HuH-7 (cell line): Measurements from ENCODE around the gene ENDOD1.
A peak's percentile ranks its signal among the peaks of the same experiment; 100 is the strongest.

Source experiments
- DNase-seq: peaks from one replicate; pipeline ENCODE4 v3.0.0; 2011; ENCODE audit warnings: low spot score

Gene ENDOD1

DNA sequence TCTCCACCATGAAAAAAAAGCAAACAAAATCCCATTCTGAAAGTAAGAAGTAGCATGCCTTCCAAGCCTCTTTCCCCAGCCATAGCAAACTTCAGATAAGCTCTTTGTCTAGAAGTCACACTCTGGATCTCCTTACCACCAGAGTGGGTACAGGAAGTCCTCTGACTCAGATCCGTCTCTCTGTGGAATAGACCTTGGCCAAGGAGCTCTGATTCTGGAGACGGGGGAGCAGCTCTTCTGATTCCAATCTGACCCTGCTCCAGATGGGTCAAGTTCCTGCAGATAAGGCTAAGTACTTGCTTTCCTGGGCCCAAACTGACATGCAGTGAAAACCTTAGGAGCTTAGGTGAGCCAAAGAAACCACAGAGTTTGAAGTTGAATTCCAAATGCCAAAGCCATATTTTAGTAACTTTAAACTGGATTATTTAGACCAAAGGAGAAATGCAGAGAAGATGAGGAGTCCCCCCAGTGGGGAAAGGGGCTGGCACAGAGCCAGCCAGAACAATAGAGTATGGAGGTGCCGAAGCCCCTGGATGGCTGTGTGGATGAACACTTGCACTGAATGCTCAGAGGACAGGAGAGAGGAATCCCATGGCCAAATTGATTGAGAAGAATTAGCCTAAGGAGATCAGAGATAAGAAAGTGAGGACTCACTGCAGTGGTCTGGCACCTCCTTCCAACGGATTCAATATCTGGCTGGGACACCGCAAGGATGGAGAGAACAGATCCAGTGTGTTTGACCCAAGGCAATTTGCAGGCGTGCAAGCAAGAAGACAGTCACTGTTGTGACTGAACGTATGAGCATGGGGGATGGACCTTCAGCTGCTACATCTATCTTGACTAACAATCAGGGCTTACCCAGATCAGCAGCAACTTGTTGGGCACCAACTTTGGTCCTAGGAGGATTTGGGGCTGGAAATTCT, 54.9 kb downstream of the ENDOD1 start:
- no peak for DNase-seq

DNA sequence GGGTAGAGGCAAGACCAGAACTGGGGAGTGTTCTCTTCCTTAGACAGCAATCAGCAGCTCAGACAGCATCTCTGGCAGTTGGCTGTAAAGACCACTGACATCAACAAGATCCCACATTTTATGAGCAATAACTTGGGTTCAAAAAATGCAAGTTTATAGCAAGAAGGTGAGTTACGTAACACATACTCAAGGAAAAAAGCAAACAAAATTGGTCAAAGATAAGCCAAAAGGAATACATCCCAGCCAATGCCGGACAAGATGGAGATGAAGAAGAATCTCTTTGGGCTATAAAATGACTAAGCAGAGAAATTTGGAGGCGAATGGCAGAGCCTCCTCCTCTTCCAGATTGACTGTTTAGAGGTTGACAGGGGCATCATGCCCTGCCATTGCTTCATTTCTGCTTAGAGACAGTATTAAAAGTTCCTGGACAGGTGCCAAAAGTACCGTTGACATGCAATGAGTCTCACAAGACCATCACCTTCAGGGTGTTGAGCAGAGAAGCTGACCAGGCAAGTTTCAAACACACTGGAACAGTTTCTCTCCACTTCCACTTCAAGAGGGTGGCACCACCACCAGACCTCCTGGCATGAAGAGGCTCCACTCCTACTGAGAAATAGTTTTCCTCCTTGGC, 55.9 kb downstream of the ENDOD1 start:
- no peak for DNase-seq

DNA sequence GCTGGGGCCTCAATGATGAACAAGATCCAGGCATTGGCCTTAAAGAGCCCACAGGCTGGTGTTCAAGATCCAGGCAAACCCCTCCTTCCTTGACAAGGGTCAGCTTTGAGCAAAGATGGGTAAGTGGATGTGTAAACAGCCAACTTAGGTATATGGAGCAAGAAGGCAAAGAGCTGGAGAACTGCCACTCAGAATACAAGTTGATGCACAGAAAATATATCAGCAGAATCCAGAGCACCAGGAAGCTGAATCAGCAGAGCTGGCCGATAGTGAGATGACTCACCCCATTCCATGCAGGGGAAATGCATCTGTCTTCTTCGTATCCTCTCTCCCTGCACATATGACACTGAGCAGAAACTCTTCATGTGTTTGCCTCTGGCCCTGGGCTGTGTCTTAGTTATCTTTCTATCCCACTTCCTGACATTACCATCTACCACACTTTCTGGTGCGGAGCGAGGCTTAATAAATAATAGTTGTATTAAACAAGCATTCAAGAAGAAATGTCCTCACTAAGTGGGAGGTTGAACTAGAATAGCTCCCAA, 57.8 kb downstream of the ENDOD1 start:
- DNase-seq, result peak; percentile 13

DNA sequence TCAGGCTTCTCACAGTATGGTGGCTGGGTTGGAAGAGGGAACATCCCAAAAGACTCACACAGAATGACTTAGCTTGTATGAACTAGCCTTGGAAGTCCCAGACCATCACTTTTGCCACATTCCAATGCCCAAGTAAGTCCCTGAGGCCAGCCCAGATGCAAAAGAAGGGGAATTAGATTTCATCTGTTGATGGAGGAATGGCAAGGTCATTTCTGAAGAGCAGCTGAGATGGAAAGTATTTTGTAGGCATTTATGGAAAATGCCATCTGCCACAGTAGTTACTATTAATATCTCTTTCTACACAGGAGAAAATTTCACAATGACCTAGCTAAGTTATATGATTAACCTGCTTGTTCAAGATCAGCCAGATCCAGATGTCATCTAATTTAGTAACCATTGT, 58.8 kb downstream of the ENDOD1 start:
- DNase-seq, result no peak

DNA sequence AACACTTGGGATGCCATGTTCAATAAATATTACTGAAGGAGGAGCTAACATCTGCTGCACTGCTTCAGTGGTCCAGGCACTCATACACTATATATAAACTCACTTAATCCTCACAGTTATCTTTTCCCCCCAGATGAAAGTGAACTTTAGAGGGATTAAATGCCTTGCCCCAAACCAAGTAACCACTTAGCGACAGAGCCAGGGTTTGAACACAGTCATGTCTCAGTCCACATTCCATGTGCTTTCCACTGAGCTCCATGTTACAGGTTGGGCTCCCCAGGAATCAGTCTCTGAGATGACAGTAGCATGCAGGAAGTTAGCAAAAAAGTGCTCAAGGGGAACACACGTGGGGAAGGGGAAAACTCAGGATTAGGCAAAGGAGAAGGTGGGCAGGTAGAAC, 59.3 kb downstream of the ENDOD1 start:
- no peak for DNase-seq

DNA sequence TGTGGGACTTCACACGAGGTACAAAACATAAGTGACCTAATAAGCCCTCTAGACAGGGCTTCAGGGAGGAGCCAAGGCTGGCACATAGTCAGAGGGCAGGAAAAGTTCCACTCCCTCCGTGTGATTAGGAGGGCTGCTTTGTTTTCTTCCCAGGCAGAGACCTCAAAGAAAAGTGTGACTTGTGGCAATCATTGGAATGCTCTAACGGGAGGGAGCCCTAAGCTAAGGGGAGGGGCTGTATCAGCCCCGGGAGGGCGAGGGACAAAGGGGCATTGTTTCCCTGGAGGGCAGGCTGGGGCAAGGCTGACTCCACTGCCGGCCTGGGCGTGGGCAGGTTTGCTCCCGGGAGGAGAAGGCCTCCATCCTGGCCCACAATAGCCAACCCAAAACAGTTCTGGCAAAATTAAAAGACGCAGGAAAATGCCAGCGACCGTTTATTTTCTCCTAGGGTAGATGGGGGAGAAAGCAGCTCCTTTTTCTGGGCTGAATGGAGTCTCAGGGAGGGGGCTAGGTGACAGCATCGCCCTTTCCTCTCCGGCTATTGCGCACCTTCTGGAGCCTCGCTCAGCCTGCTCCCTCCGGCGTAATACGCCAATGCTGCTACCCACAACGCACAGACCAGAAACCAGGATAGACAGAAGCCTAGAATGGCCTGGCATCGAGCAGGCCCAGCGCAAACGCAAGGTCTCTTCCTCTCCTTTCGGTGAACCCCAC, 60.2 kb downstream of the ENDOD1 start:
- peak; percentile 56 for DNase-seq

DNA sequence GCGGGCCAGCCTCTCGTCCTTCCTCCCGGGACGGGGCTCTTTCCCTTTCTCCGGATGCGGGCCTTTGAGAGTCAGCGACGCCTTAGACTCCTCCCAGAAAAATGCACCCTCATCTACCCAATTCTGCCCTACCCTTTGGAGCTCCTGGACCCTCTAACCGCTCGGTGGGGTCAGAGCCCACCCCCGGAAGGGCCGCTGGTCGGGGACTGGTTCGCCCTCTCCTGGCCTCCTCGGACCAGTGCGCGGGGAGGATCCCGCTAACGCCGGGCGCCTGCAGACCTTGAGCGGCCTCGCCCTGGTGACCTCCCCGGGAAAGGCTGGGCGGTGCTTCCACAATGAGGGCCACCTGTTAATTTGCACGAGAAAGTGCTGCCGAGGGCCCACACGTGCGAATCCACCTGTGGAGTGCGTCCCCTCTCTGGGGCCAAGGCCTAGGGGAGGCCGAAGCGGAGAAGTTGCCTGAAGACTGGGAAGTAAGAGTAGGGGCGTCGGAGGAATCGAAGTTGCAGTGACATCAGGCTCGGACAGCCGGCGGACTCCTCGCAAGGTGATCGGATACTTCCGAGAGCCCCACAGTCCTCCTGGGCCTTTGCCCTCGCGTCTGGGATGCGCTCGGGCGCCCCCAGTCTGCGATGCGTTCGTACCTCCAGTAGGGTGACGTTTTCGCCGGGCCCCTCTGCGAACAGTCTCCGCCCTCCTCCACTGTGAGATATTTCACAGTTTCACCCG, 61.5 kb downstream of the ENDOD1 start:
- peak; percentile 79 for DNase-seq

DNA sequence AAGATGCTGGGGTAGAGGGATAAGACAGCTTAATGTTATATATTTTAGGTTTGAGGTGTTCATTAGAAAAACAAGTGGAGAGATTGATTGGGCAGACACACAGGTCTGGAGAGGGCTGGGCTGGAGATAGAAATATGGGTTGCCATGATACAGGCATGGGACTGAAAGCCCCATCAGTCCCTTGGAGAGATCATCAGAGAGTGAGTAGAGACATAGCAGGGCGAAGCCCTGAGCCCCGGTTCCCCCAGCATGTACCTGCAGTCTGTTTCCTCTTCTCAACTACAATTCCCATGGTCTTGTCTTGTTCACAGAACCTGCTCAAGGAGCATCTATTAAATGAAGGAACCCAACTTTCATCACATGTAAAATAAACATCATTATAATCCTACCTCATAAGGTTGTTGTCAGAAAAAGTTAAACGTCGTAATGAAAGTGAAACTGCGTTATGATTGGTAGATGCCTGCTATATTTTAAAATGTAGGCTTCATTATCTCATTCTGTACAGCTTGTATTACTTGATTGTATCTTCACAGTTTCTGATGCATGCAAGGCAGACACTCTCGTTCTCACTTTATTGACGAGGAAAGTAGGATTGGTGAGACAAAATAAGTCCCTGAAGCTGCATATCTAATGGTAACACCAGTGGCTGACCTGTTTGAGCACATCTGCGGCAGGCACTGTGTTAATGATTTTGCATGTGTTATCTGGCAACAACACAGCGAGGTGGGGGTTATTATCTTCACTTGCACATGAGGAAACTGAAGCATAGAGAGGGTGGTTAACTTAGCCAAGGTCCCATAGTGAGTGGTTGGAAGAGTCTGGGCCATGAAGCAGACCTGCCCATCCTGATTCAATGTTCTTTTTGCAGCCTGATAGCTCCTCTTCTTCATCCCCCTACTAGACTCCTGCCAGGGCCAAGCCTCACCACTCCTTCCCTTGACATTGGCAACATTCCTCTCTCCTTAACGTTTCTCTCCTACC, 63.5 kb downstream of the ENDOD1 start:
- no peak for DNase-seq

DNA sequence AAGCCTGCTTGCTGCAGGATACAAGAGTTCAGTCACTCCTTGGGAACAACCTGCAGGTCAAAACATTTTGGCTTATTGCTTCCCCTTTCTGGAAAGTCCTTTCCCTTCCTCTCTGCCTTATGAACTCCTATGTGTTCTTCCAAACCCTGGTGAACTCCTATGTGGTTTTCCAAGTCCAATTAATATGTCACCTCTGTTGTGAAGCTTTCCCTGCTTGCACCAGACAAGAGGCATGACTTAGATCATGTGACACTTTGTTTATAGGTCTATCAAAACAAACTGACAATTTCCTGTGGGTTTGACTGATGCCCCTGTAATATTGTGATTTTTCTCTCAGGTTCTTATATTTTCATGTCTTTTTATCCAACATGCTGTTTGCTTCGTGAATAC, 64.2 kb downstream of the ENDOD1 start:
- DNase-seq, result no peak

DNA sequence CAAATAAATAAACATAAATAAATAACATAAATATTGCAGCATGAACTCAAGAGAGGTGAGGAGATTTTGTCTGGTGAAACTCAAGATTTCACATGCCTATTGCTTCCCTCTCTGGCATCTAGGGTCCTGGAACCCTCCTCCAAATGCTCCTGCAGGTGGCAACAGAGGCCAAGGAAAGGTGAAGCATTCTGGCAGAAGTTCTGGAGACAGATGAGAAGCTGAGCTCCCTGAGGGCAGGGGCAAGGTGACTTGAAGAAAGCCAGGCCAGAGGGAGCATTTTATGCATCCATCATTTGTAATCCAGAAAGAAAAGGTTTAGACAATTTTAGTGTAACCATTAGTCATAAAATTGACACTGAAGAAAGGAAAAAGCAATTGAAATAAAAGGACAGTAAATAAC, 64.9 kb downstream of the ENDOD1 start:
- DNase-seq, result peak; percentile 52

DNA sequence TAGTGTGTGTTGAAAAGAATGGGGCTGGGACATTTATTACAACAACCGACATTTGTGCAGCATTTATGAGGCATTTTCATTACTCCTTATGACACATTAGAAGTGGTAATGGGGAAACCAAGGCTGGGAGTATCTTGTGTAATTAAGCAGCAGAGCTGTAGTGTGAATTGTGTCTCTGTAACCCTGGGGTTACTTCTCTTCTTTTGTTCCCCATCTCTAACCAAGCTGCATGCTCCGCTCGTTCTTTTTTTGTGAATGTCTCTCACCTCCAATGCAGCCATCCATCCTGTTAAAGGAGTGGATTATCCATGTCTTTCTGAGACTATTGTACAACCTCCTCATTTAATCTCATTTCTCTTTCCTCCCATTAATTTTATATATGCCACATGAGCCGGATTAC, 65.7 kb downstream of the ENDOD1 start:
- DNase-seq, result no peak

DNA sequence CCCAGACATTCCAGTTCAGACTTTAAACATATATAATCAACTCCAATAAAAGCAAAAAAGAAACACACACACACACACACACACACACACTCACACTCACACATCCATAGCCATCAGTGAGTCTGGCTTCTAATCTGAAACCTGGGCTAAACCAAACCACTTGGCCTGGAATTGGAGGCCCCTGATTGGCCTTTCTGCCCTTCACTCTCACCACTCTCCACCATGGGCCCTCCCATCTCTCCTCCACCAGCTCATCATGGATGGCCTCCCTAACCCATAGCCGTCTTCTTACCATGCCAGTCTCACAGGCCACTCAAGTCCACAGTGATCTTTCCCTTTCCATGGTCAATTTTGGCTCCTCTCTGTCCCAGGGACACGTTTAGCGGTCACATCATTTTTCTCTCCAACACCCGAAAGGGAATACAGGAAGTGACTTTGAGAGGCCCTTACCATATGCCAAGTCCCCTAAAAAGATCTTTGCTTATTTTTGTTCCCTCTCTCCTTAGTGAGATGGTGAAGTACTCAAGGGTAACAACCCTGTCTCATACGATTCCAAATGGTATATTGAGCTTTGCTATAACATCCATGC, 66.6 kb downstream of the ENDOD1 start:
- no peak for DNase-seq

DNA sequence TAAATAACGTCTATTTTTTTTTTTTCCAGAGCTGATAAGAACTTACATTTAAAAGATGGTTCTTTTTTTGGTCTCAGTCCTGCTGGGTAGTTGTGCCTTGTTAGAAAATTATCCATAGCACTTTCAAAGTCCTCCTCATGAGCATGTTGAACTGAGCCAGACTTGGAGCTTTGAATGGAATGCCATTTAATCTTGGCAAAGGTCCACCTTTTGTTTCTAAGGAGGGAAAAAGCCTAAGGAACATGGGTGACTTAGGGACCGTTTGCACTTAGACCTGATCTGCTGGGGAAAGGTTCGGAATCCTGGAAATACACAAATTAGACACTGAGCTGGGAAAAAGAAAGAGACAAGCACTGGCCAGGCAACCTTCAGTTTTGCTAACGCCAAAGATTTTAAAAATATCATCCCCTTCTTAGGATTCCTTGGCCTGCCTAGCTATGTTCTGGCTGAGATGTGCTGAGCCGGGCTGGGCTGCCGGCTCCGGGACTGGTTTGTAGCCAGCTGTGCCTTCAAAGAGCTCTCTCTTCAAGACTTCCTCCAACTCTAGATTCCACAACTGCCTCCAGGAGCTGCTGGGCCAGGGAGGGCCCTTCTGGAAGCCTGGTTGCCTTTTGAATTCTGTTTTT, 67.4 kb downstream of the ENDOD1 start:
- DNase-seq, result no peak

DNA sequence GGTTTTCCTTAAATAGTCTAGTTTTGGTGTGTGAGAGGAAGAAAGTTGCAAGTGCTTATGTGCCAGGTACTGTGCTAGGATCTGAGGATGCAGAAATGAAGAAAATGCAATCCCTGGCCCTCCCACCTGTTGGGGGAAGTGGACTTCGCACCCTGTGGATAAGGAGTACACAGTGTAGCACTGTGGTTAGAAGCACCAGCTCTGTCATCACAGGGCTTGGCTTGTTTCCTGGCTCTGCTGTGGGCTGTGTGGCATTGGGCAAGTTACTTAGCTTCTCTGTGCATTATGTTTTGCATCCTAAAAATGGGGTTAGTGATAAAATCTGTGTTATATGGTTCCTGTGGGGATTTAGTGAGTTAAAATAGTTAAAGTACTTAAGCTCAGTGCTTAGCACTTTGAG, 68.2 kb downstream of the ENDOD1 start:
- peak; percentile 18 for DNase-seq

DNA sequence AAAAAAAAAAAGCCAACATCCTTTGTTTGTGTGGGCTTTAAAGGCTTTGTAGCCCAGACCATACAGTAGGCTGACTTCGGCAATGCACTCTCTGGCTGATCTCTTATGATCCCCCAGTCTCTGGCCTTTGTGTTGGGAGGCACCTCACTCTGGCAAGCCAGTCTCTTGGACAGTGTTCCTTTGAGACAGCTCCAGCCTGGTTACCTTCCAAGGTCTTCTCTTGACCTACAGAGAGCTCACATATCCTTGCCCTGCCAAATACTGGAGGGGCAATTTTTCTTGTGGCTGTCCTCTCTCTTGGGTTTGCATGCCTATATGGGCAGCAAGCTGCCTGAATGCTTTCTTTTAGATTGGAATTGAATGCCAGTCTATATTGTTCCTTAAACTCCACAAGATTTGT, 71.6 kb downstream of the ENDOD1 start:
- no peak for DNase-seq

DNA sequence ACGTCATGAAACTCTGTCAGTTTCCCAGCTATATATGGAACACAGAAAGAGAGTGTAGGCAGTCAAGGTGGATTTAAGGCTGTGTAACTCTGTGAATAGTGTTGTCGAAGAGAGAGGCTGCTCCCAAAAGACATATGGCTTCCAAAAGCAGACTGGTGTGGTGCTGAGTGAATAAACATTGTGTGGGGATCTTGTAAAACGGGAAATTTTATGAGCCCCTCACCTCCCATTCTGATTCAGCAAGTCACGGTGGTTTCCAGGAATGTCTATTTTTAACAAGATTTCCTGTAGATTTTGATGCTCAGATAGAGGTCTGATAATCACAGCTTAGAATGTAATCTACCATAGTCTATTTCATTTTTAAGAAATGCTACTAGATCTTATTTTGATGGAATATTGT, 73.5 kb downstream of the ENDOD1 start:
- DNase-seq, result no peak

DNA sequence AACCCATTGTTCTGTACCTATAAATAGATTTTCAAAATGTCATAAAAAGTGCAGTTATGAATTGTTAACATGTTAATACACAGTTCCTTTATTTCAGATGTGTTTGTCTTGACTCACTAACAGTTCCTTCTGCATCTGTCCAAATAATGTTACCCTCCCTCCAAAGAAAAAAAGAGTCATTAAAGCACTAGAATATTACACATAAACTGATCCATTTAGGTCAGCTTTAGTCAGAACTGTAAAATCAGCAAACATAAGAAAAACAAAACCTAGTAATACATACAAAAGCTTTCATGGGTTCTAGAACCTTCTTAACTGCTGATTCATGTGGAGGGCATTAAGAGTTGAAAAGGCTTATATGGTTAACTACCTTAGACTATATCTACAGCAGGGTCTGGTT, 76.0 kb downstream of the ENDOD1 start:
- DNase-seq, result no peak

DNA sequence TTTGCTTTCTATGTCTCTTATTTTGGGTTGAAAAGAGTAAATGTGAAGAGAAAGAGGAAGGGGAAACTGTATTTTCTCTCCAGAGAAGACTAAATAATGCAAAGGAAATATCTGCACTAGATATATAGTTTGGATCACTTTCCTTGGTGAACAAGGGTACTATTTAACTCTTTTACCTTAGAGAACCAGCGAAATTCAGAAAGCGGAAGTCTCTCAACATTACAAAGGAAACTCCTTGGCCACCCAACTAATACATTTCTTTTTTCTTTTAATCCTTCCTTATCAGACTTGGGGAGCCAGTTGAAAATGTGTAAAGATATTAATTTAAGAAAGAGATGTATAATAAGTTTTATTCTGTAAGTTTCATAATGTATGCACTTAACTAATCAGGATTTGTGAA, 77.1 kb downstream of the ENDOD1 start:
- no peak for DNase-seq

DNA sequence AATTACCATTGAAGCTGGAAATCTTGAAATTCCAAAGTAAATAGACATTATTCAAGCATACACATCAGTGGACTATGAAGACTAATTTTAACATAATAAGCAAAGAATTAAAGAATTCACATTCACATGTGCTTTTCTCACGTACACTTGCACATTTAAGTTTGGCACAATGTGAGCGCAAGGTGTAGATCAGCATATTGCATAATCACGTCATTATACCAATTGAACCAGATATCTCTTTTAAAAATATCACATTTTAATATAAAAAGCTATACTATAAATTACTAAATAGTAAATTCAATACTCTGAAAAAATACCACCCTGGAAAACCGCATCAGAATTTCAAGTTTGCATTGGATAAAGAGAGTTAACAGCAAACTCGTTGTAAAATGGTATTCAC, 80.6 kb downstream of the ENDOD1 start:
- no peak for DNase-seq

DNA sequence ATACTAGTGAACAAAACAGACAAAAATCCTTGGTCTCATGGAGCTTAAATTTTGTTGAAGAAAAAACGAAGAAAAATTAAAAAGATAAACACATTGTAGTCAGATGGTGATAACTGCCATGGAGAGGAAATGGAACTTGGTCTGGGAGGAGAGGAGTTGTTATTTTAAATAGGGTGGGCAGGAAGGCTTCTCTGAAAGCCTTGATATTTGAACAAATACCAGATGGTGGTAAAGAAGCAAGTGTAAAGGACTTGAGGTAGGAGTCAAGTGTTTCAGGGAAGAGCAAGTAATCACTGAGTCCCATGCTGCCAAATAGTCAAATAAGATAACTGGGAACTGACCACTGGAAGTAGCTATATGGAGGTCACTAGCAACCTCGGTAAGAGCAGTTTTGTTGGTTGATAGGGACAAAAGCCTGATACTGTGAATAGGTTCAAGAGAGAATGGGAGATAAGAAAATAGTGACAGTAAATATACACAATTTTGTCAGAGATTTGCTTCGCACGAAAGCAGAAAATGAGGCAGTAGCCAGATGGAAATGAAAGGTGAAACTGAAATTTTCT, 86.3 kb downstream of the ENDOD1 start:
- DNase-seq, result no peak
